Mucosa of rectum (tissue), 2 donors: Measurements from ENCODE around the gene C17orf50.

Source experiments
- H3K27ac ChIP-seq, 2 donors: one replicate each; pipeline ENCODE4 v1.7.0; 2013; ENCODE audit warnings: inconsistent platforms in 2 of 2, low read depth in 2 of 2, low read length in 2 of 2
- H3K27me3 ChIP-seq, 2 donors: one replicate each; pipeline ENCODE4 v1.7.0; 2013; ENCODE audit warnings: low read length in 2 of 2; ENCODE audit not compliant: control insufficient read depth in 2 of 2, insufficient read depth in 2 of 2
- H3K36me3 ChIP-seq, 2 donors: one replicate each; pipeline ENCODE4 v1.7.0; 2013; ENCODE audit warnings: low read length in 2 of 2; ENCODE audit not compliant: control insufficient read depth in 2 of 2, insufficient read depth in 2 of 2
- H3K4me1 ChIP-seq, 2 donors: one replicate each; pipeline ENCODE4 v1.7.0; 2013; ENCODE audit warnings: low read length in 2 of 2, mild to moderate bottlenecking in 1 of 2; ENCODE audit not compliant: control insufficient read depth in 2 of 2, insufficient read depth in 2 of 2
- H3K4me3 ChIP-seq, 2 donors: one replicate each; pipeline ENCODE4 v1.7.0; 2013; ENCODE audit warnings: low read length in 2 of 2
- H3K9ac ChIP-seq, 2 donors: one replicate each; pipeline ENCODE4 v1.7.0; 2013; ENCODE audit warnings: low read length in 2 of 2, low read depth in 1 of 2, mild to moderate bottlenecking in 1 of 2
- H3K9me3 ChIP-seq, 2 donors: one replicate each; pipeline ENCODE4 v1.7.0; 2013; ENCODE audit warnings: low read length in 2 of 2; ENCODE audit not compliant: control insufficient read depth in 2 of 2
- donor health status: healthy.
- donor health status: Normal muscosa, but diverticular disease.

Gene C17orf50

GRCh38 chr17:35765756-35766488 is 5.2 kb downstream of the C17orf50 start:
- no peak overlapping the region for H3K9ac ChIP-seq
- H3K9me3 ChIP-seq = no peaks in the 10 kb centered on the region
- H3K27ac ChIP-seq = no peak overlapping the region

GRCh38 chr17:35766489-35766877 is 5.8 kb downstream of the C17orf50 start:
- no peaks in the 10 kb centered on the region for H3K9me3 ChIP-seq

More at GRCh38 chr17:35765756-35766488, 5.2 kb downstream of the C17orf50 start:
- Histone ChIP-seq H3K4me1 (peaks cover 8 to 9% of the 10 kb centered on the region in 2 donors), H3K4me3 (no peak overlapping the region), H3K36me3 (no peaks in the 10 kb centered on the region), H3K27me3 (no peaks in the 10 kb centered on the region)

GRCh38 chr17:35766903-35767510 is 6.3 kb downstream of the C17orf50 start:
- H3K9me3 ChIP-seq = no peaks in the 10 kb centered on the region
- H3K9ac ChIP-seq = no peak overlapping the region
- H3K36me3 ChIP-seq = no peaks in the 10 kb centered on the region
- H3K4me3 ChIP-seq = no peak overlapping the region
- H3K27me3 ChIP-seq = no peaks in the 10 kb centered on the region
- H3K4me1 ChIP-seq = peaks cover 8 to 9% of the 10 kb centered on the region in 2 donors
- H3K27ac ChIP-seq = no peak overlapping the region

More at GRCh38 chr17:35766489-35766877, 5.8 kb downstream of the C17orf50 start:
- H3K27me3 ChIP-seq = no peaks in the 10 kb centered on the region
- H3K4me3 ChIP-seq = no peak overlapping the region
- peaks cover 8 to 9% of the 10 kb centered on the region in 2 donors for H3K4me1 ChIP-seq
- no peaks in the 10 kb centered on the region for H3K36me3 ChIP-seq
- no peak overlapping the region for H3K27ac ChIP-seq
- no peak overlapping the region for H3K9ac ChIP-seq

GRCh38 chr17:35768797-35769196 is 8.1 kb downstream of the C17orf50 start:
- H3K9me3 ChIP-seq = no peaks in the 10 kb centered on the region
- no peak overlapping the region for H3K4me3 ChIP-seq
- no peaks in the 10 kb centered on the region for H3K27me3 ChIP-seq
- H3K9ac ChIP-seq = no peak overlapping the region
- H3K27ac ChIP-seq = no peak overlapping the region
- peaks cover 10 to 13% of the 10 kb centered on the region in 2 donors for H3K4me1 ChIP-seq
- H3K36me3 ChIP-seq = no peaks in the 10 kb centered on the region

GRCh38 chr17:35769895-35770486 is 9.3 kb downstream of the C17orf50 start:
- Histone ChIP-seq H3K27me3 (no peaks in the 10 kb centered on the region), H3K9ac (no peak overlapping the region), H3K27ac (no peak overlapping the region), H3K9me3 (no peaks in the 10 kb centered on the region), H3K4me3 (no peak overlapping the region), H3K4me1 (peaks cover 13 to 18% of the 10 kb centered on the region in 2 donors), H3K36me3 (no peaks in the 10 kb centered on the region)

- peak overlapping the region in 1 of 2 donors; percentile 1 for H3K9ac ChIP-seq
- H3K4me3 ChIP-seq = no peak overlapping the region
- H3K27ac ChIP-seq = no peak overlapping the region
Observed at GRCh38 chr17:35773129-35773528, 12.4 kb downstream of the C17orf50 start.

GRCh38 chr17:35773679-35774425 is 13.2 kb downstream of the C17orf50 start:
- Histone ChIP-seq H3K36me3 (peaks cover 2 to 4% of the 10 kb centered on the region in 2 donors), H3K27ac (peak overlapping the region; percentile 65 to 78), H3K27me3 (no peaks in the 10 kb centered on the region), H3K4me3 (no peak overlapping the region), H3K4me1 (peaks cover 28 to 29% of the 10 kb centered on the region in 2 donors), H3K9me3 (no peaks in the 10 kb centered on the region), H3K9ac (peak overlapping the region in 1 of 2 donors; percentile 45)

More at GRCh38 chr17:35773129-35773528, 12.4 kb downstream of the C17orf50 start:
- no peaks in the 10 kb centered on the region for H3K27me3 ChIP-seq
- no peaks in the 10 kb centered on the region for H3K36me3 ChIP-seq
- H3K9me3 ChIP-seq = no peaks in the 10 kb centered on the region
- H3K4me1 ChIP-seq = peaks cover 28 to 29% of the 10 kb centered on the region in 2 donors

GRCh38 chr17:35774499-35774898 is 13.8 kb downstream of the C17orf50 start:
- H3K9ac ChIP-seq = peak overlapping the region; percentile 17 to 45
- H3K4me1 ChIP-seq = peaks cover 28 to 29% of the 10 kb centered on the region in 2 donors
- peaks cover 5 to 7% of the 10 kb centered on the region in 2 donors for H3K36me3 ChIP-seq
- no peaks in the 10 kb centered on the region for H3K27me3 ChIP-seq
- peak overlapping the region; percentile 65 to 78 for H3K27ac ChIP-seq
- no peaks in the 10 kb centered on the region for H3K9me3 ChIP-seq
- H3K4me3 ChIP-seq = peak overlapping the region in 1 of 2 donors; percentile 9

- H3K27ac ChIP-seq = peak overlapping the region; percentile 65 to 78
- peak overlapping the region; percentile 17 to 45 for H3K9ac ChIP-seq
Observed at GRCh38 chr17:35775039-35775438, 14.4 kb downstream of the C17orf50 start.

More at GRCh38 chr17:35775039-35775438, 14.4 kb downstream of the C17orf50 start:
- no peaks in the 10 kb centered on the region for H3K9me3 ChIP-seq
- no peaks in the 10 kb centered on the region for H3K27me3 ChIP-seq
- peak overlapping the region in 1 of 2 donors; percentile 9 for H3K4me3 ChIP-seq
- H3K4me1 ChIP-seq = peaks cover 28 to 29% of the 10 kb centered on the region in 2 donors
- peaks cover 5 to 8% of the 10 kb centered on the region in 2 donors for H3K36me3 ChIP-seq
